D721Med (cell line): Measurements from ENCODE around the gene TBC1D19.
"Not testable (repeated sequence)": the region's sequence is repeated elsewhere in the genome, so short reads cannot be mapped to it uniquely, and the experiment has no call there.

Source experiments
- DNase-seq: peaks from one replicate; pipeline ENCODE4 v3.0.0; 2011; ENCODE audit warnings: low spot score; ENCODE audit not compliant: insufficient read length
- FAIRE-seq: peaks from 2 replicates; lab custom pipeline; 2011; peaks lifted over from hg19 to GRCh38; lab: Jason Lieb, UNC
- CTCF ChIP-seq: IDR thresholded peaks from 2 replicates; pipeline ENCODE4 v1.5.1; 2012; ENCODE audit warnings: mild to moderate bottlenecking, control low read depth; ENCODE audit not compliant: insufficient read depth; ENCODE audit errors: missing control alignments

The TBC1D19 gene

GRCh38 chr4:26568446-26568994 is 15.4 kb upstream of the TBC1D19 start:
- no peak for FAIRE-seq
- no peak for DNase-seq

GRCh38 chr4:26570596-26570995 is 13.3 kb upstream of the TBC1D19 start:
- FAIRE-seq: no peak
- DNase-seq: no peak
- TF ChIP-seq CTCF: no peak

More at GRCh38 chr4:26568446-26568994, 15.4 kb upstream of the TBC1D19 start:
- TF ChIP-seq CTCF: no peak

GRCh38 chr4:26573389-26573794 is 10.5 kb upstream of the TBC1D19 start:
- DNase-seq (no peak), FAIRE-seq (no peak)
- no peak for TF ChIP-seq CTCF

- FAIRE-seq: peak; percentile 84
- peak; percentile 14 for DNase-seq
- no peak for TF ChIP-seq CTCF
These were observed 9.3 kb upstream of the TBC1D19 start for GRCh38 chr4:26574563-26574962.

- no peak for FAIRE-seq
- DNase-seq: no peak
- TF ChIP-seq CTCF: no peak
These were observed 7.6 kb upstream of the TBC1D19 start for GRCh38 chr4:26576231-26576739.

- no peak for TF ChIP-seq CTCF
- DNase-seq: no peak
- FAIRE-seq: no peak
These were observed 6.8 kb upstream of the TBC1D19 start for GRCh38 chr4:26577066-26577465.

GRCh38 chr4:26579169-26579568 is 4.7 kb upstream of the TBC1D19 start:
- TF ChIP-seq CTCF: no peak
- FAIRE-seq: no peak
- no peak for DNase-seq

GRCh38 chr4:26581341-26581740 is 2.5 kb upstream of the TBC1D19 start:
- not testable (repeated sequence) for FAIRE-seq, DNase-seq
